ENCODE measurements around the gene PDE1A.

The PDE1A gene

DNA sequence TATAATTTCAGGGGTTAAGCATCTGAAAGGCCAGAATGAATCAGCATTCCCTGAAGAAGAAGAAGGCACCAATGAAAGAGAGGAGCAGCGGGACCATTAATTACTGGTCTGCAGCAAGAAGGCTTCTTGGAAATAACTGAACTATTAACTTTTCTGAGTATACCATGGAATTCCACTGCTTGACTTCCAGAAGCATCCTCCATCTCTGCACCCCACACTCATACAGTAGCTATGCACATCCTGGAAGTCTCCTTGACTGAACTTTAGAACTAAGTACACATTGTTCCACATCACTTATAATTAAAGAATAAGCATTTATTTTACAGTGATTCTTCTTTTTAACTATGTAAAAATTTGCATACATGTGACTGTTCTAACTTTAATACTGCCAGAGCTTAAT, 309.6 kb downstream of the PDE1A start:
- TF ChIP-seq, protein P1, sequence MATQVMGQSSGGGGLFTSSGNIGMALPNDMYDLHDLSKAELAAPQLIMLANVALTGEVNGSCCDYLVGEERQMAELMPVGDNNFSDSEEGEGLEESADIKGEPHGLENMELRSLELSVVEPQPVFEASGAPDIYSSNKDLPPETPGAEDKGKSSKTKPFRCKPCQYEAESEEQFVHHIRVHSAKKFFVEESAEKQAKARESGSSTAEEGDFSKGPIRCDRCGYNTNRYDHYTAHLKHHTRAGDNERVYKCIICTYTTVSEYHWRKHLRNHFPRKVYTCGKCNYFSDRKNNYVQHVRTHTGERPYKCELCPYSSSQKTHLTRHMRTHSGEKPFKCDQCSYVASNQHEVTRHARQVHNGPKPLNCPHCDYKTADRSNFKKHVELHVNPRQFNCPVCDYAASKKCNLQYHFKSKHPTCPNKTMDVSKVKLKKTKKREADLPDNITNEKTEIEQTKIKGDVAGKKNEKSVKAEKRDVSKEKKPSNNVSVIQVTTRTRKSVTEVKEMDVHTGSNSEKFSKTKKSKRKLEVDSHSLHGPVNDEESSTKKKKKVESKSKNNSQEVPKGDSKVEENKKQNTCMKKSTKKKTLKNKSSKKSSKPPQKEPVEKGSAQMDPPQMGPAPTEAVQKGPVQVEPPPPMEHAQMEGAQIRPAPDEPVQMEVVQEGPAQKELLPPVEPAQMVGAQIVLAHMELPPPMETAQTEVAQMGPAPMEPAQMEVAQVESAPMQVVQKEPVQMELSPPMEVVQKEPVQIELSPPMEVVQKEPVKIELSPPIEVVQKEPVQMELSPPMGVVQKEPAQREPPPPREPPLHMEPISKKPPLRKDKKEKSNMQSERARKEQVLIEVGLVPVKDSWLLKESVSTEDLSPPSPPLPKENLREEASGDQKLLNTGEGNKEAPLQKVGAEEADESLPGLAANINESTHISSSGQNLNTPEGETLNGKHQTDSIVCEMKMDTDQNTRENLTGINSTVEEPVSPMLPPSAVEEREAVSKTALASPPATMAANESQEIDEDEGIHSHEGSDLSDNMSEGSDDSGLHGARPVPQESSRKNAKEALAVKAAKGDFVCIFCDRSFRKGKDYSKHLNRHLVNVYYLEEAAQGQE (IDR thresholded peaks at IDR 0.05; ENCODE audit: insufficient replicate concordance, low read depth): no peak
- TF ChIP-seq SPI1 (IDR thresholded peaks at IDR 0.05; ENCODE audit: borderline replicate concordance, low read depth) (no peak), POLR2AphosphoS5 (IDR thresholded peaks at IDR 0.05; ENCODE audit: low read depth) (no peak), GABPA (IDR thresholded peaks at IDR 0.05; ENCODE audit: low read depth) (no peak)
- TF ChIP-seq, protein P2, sequence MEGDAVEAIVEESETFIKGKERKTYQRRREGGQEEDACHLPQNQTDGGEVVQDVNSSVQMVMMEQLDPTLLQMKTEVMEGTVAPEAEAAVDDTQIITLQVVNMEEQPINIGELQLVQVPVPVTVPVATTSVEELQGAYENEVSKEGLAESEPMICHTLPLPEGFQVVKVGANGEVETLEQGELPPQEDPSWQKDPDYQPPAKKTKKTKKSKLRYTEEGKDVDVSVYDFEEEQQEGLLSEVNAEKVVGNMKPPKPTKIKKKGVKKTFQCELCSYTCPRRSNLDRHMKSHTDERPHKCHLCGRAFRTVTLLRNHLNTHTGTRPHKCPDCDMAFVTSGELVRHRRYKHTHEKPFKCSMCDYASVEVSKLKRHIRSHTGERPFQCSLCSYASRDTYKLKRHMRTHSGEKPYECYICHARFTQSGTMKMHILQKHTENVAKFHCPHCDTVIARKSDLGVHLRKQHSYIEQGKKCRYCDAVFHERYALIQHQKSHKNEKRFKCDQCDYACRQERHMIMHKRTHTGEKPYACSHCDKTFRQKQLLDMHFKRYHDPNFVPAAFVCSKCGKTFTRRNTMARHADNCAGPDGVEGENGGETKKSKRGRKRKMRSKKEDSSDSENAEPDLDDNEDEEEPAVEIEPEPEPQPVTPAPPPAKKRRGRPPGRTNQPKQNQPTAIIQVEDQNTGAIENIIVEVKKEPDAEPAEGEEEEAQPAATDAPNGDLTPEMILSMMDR (IDR thresholded peaks at IDR 0.05; ENCODE audit: insufficient read depth, low read length): no peak
- DNase-seq (ENCODE audit: low read depth in 1 of 2, low spot score in 1 of 2): no peak
- no peak overlapping the region for H3K4me3 ChIP-seq (replicated peaks; ENCODE audit: insufficient read depth, low read length)
- no peak overlapping the region for H3K27ac ChIP-seq (replicated peaks)
- no peaks in the 10 kb centered on the region for H3K27me3 ChIP-seq (ENCODE audit: insufficient read depth, poor library complexity, severe bottlenecking)

DNA sequence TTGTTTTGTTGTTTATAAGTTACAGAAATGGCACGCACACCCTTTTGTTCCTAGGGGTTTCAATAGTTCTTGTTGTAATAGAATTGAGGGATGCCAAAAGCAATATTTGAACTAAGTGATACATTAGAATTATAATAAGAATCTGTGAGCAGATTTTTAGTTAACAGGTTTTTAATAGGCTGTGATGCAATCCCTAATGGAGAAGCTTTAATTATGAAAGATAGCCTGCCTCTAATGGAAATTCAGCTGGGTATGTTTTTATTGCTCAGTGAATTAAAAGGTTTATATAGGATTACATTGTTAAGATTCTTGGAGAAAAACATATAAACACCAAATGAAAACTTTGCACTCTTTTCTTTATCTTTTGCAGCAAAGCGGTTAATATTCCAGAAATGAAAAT, 310.1 kb downstream of the PDE1A start:
- no peak for DNase-seq (ENCODE audit: low read depth in 1 of 2, low spot score in 1 of 2)
- Histone ChIP-seq H3K27me3 (ENCODE audit: insufficient read depth, poor library complexity, severe bottlenecking) (no peaks in the 10 kb centered on the region), H3K4me3 (replicated peaks; ENCODE audit: insufficient read depth, low read length) (no peak overlapping the region), H3K27ac (replicated peaks) (no peak overlapping the region)
- TF ChIP-seq SPI1 (IDR thresholded peaks at IDR 0.05; ENCODE audit: borderline replicate concordance, low read depth): no peak
- TF ChIP-seq, protein P2 (IDR thresholded peaks at IDR 0.05; ENCODE audit: insufficient read depth, low read length): no peak
- TF ChIP-seq, protein P1 (IDR thresholded peaks at IDR 0.05; ENCODE audit: insufficient replicate concordance, low read depth): no peak
- TF ChIP-seq GABPA (IDR thresholded peaks at IDR 0.05; ENCODE audit: low read depth): no peak
- TF ChIP-seq POLR2AphosphoS5 (IDR thresholded peaks at IDR 0.05; ENCODE audit: low read depth): no peak

DNA sequence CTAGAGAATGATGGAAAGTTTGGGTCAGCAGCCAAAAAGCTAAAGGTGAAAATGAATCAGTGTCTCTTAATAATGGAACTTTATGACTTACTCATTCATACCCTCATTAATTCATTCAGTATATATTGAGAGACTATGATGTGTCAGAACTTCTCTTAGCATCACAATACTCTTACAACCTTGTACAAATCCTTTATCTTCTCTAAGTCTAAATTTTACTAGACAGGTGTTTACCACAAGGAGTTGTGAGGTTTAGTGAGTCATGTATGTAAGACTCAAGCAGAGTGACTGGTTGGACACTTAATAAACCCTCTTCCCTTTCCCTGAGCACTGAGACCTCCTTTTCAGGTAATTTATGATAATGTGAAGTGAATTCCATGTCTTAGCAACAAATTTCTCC, 311.6 kb downstream of the PDE1A start:
- Histone ChIP-seq H3K4me3 (replicated peaks; ENCODE audit: insufficient read depth, low read length) (no peak overlapping the region), H3K27ac (replicated peaks) (no peak overlapping the region), H3K27me3 (ENCODE audit: insufficient read depth, poor library complexity, severe bottlenecking) (no peaks in the 10 kb centered on the region)
- TF ChIP-seq, protein P2 (IDR thresholded peaks at IDR 0.05; ENCODE audit: insufficient read depth, low read length): no peak
- TF ChIP-seq, protein P1 (IDR thresholded peaks at IDR 0.05; ENCODE audit: insufficient replicate concordance, low read depth): no peak
- TF ChIP-seq SPI1 (IDR thresholded peaks at IDR 0.05; ENCODE audit: borderline replicate concordance, low read depth) (no peak), POLR2AphosphoS5 (IDR thresholded peaks at IDR 0.05; ENCODE audit: low read depth) (no peak), GABPA (IDR thresholded peaks at IDR 0.05; ENCODE audit: low read depth) (no peak)
- DNase-seq (ENCODE audit: low read depth in 1 of 2, low spot score in 1 of 2): no peak

Measured in HL-60 (cell line).